Measurements from ENCODE around the gene IDUA.

DNA sequence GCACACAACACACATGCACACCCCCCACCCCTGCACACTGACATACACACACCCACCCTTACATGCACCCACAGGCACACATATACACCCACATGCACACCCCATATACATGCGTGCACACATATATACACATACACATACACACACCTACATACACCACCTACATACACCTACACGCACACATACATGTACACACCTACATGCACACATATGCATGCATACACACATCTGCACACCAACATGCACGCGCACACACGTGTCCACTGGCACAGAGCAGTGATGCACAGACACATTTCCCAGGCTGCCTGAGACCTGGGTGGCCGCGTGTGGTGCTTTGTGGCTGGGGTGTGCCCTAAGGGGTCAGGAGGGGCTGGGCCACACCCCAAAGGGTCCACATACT, 56.3 kb downstream of the IDUA start:
- TF ChIP-seq POLR2AphosphoS5 (IDR thresholded peaks at IDR 0.05; ENCODE audit: low read depth, low read length), result no peak
- no peak for TF ChIP-seq POLR2A (IDR thresholded peaks at IDR 0.05; ENCODE audit: low read depth, low read length)
- no peak for TF ChIP-seq TAF1 (IDR thresholded peaks at IDR 0.05; ENCODE audit: low read depth, low read length)

All from GM12891 (cell line).